GM18868 (cell line): Measurements from ENCODE around the gene ATP6AP1.
"Not testable (repeated sequence)": the region's sequence is repeated elsewhere in the genome, so short reads cannot be mapped to it uniquely, and the experiment has no call there.

ENCODE experiments used
- ATAC-seq: cut with Tn5 transposase; IDR thresholded peaks from one replicate; pipeline ENCODE4 v1.9.1; 2021; ENCODE audit warnings: mild to moderate bottlenecking, moderate library complexity; ENCODE audit not compliant: unreplicated experiment

Gene ATP6AP1, protein sequence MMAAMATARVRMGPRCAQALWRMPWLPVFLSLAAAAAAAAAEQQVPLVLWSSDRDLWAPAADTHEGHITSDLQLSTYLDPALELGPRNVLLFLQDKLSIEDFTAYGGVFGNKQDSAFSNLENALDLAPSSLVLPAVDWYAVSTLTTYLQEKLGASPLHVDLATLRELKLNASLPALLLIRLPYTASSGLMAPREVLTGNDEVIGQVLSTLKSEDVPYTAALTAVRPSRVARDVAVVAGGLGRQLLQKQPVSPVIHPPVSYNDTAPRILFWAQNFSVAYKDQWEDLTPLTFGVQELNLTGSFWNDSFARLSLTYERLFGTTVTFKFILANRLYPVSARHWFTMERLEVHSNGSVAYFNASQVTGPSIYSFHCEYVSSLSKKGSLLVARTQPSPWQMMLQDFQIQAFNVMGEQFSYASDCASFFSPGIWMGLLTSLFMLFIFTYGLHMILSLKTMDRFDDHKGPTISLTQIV

DNA sequence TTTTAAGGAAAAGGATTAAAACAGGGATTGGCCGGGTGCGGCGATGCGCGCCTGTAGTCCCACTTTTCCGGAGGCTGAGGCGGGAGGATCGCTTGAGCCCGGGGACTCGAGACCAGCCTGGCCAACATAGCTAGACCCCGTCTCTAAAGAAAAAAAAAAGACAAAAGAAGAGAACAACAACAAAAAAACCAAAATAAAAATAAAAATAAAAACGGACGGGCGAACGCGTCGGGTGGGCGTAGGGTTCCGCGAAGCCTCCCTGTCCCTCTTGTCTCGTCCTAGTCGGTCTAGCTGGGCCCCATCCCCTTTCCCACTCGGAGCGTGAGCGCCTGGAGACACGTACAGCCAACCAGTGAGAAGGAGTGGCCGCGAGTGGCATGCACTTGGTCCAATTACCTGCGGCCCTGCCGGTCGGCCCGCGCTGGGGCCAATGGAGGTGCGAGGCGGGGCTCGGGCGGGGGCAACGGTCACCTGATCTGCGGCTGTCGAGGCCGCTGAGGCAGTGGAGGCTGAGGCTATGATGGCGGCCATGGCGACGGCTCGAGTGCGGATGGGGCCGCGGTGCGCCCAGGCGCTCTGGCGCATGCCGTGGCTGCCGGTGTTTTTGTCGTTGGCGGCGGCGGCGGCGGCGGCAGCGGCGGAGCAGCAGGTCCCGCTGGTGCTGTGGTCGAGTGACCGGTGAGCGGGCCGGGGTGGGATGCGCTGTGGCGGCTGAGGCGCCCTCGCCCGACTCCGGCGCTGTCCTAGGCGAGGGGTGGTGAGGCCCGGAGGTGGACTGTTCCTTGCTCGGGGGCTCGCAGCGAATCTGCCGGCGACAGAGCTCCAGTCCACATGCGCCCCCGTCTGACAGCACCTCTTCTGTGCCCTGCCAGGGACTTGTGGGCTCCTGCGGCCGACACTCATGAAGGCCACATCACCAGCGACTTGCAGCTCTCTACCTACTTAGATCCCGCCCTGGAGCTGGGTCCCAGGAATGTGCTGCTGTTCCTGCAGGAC lies at the start of gene ATP6AP1:
TSS of gene ATP6AP1 (plus strand) at position 502 of the 996 bp plus-strand sequence. CDS start at position 518, 16 bp downstream.
- peak; percentile 96 for ATAC-seq

GRCh38 chrX:154378799-154379568 lies 49.5 kb upstream of the ATP6AP1 start, which contains the start of gene EMD:
TSS of gene EMD (plus strand) at chrX:154379295. CDS start at chrX:154379485, 190 bp downstream.
- peak; percentile 81 for ATAC-seq

- ATAC-seq: no peak
These were observed 48.9 kb upstream of the ATP6AP1 start for GRCh38 chrX:154379569-154379951.

- ATAC-seq: no peak
These were observed 48.3 kb upstream of the ATP6AP1 start for GRCh38 chrX:154380153-154380552.

DNA sequence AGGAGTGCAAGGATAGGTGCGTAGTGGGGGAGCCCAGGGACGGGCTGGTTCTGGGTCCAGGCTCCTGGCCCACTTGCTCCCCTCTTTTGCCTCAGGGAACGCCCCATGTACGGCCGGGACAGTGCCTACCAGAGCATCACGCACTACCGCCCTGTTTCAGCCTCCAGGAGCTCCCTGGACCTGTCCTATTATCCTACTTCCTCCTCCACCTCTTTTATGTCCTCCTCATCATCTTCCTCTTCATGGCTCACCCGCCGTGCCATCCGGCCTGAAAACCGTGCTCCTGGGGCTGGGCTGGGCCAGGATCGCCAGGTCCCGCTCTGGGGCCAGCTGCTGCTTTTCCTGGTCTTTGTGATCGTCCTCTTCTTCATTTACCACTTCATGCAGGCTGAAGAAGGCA lies 47.7 kb upstream of the ATP6AP1 start:
- no peak for ATAC-seq

- ATAC-seq: no peak
These were observed 47.2 kb upstream of the ATP6AP1 start for GRCh38 chrX:154381271-154381670.

- no peak for ATAC-seq
These were observed 45.9 kb upstream of the ATP6AP1 start for GRCh38 chrX:154382483-154383069.

DNA sequence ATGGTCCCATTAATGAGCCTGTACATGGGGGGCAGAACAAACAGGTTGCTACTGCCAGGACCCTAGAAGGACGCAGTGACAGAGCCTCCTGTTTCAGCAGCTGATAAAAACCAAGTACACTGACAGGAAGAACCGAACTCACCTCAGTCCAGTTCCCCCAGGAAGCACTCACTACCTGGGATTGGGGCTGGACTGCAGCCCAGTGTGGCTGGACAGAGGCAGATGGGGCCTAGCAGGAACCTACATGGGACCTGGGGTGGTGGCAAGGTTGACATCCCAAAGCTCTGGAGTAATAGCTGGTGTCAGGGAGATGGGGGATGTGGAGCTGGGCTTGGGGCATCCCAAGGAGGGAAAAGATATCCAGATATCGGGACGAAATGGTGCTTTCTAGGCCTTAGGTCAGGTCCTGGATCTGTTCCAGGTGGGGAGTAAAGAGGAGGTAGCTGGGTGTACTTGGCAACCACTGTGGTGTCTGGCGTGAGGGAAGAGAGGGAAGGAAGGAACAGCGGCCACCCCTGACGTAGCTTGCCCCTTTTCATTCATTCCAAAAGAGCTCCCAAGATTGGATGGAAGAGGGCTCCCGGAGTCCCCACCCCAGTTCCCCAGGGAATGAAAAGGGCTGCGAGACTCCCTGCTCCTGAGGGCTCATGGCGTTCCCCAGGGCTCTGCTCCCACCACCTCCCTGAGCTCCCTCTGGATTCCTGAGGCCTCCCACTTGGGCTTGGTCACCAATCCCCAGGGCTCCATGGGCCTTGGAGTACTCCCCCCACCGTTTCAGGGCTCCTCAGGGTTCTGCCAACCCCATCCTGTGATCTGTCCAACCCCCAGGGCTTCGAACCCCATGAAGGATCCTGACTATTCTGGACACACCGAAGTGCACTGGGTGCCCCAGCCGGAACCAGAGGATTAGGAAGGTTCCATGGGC lies 44.9 kb upstream of the ATP6AP1 start:
- ATAC-seq: no peak

DNA sequence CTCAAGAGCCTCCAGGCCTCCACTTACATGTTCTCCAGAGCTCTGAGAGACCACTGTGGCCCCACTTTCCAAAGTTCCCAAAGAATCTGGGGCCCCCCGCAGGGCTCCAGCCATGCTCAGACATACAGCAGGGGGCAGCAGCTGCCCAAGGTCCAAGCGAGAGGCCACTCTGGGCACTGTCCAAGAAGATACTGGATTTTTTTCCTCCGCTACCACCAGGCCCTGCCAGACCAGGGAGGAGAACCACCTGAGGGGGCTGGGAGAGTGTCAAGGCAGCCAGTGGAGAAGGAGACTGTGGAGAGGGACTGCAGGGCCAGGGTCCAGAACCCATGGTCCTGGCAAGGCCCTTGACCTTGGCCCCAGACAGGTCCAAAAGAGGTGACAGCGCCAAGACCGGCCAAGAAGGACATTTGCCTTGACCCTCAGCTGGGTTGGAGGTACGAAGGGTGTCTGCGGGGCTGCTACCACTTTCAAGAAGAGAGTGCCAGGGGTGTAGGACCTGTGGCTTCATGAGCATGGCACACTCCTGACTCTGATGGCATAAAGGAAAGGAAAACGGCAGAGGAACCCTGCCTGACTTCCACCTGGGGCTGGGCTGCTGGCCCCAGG lies 44.1 kb upstream of the ATP6AP1 start:
- no peak for ATAC-seq

DNA sequence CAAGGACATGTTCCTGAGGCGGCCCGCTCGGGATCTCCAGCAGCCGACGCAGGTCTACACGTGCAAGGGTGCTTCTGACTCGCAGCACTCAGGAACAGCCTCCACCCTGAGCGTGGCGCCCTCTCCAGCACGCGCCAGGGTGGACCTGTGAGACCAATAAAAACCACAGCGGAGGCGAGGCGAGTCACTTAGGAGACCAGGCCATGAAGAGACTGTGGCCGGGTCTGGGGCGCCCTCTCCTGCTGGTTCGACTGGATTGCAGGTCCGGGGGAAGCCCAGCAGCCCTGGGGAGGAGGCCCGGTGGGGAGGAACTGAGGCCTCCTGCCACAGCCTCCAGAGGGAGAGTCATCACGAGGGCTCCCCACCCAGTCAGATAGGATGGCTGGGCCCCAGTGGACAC lies 40.4 kb upstream of the ATP6AP1 start:
- ATAC-seq: peak; percentile 26

GRCh38 chrX:154388649-154389048 lies 39.8 kb upstream of the ATP6AP1 start:
- not testable (repeated sequence) for ATAC-seq

GRCh38 chrX:154389812-154390747 lies 38.4 kb upstream of the ATP6AP1 start:
- ATAC-seq: peak; percentile 68

DNA sequence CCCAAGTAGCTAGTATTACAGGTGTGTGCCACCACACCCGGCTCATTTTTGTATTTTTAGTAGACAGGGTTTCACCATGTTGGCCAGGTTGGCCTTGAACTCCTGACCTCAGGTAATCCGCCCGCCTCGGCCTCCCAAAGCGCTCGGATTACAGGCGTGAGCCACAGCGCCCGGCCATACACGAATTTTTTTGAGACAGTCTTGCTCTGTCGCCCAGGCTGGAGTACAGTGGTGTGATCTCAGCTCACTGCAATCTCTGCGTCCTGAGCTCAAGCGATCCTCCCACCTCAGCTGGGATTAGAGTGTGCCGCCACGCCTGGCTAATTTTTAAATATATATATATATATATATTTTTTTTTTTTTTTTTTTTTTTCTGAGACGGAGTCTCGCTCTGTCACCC lies 32.1 kb upstream of the ATP6AP1 start:
- not testable (repeated sequence) for ATAC-seq

DNA sequence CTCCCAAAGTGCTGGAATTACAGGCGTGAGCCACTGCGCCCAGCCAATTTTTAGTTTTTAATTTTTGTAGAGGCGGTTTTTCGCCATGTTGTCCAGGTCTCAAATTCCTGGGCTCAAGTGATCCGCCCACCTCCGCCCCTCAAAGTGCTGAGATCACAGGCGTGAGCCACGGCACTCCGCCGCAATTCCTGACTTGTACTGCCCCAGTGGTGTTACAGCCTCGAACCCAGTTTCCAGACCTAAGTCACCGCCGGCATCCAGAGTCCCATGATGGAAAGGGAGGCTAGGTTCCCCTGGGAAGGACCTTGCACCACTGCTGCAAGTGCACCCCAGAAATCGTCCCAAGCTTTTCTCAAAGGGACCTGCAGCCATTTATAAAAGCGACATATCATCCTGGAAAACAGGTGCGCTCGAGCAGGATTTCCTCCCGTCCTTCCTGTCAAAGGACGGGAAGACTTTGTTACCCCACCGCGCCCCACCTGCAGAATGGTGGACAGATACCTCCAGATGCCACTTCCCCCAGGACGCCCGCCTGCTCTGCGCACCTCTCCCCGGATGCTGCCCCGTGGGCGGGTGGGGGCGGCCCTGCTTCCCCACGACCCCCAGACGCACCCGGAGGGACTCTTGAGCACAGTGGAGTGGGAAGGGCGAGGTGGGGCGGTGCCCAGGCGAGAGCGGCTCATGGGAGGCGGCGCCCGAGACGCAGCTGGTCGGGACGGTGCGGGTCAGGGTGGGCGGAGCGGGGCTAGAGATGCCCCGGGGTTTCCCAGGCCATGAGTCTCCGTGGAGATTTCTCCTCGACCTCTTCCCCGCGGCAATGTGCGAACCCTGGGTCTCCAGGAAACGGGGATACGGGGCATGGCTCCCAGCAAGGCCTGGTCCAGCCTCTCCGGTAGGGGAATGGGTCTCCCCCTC lies 31.2 kb upstream of the ATP6AP1 start:
- ATAC-seq: peak; percentile 53

DNA sequence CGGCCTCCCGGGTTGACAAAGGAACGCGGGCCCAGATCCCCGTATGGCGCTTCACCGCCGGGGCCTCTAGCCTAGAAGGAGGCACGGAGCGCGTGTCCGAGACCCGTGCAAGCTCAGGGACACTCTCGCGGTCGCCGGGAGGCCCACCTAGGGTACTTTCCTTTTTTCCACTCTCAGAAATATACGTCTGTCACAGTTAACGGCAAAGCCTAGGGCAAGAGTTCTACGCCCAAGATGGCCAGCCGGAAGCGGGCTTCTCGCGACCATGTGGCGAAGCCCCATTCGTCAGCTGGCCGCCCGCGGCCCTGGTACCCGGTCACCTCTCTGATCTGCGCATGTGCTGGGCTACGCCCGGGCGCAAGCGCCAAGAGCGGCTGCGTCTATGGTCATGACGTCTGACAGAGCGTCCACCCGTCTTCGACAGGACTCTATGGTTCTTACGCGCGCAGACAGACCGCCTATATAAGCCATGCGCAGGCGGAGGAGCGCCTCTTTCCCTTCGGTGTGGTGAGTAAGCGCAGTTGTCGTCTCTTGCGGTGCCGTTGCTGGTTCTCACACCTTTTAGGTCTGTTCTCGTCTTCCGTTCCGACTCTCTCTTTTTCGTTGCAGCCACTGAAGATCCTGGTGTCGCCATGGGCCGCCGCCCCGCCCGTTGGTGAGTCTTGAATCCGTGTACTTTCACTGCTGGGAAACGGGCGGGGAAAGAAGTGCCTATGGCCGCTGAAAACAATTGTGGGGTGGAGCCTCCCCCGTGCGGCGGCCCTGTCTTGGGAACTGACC lies 30.4 kb upstream of the ATP6AP1 start, which contains the start of gene RPL10:
TSS of gene RPL10 (plus strand) at position 490 of the 780 bp plus-strand sequence. CDS start at position 633, 143 bp downstream.
- ATAC-seq: peak; percentile 88
